Type B pancreatic cell (in vitro differentiated cells): Measurements from ENCODE around the gene PKHD1. TPM values are rescaled to one million over a fixed set of nuclear protein-coding genes. Genes with fewer than 3 reads are reported as not detected.

Experiments used
- DNase-seq: peaks from one replicate; pipeline ENCODE4 v3.0.0; 2021; ENCODE audit warnings: mixed read lengths; ENCODE audit not compliant: unreplicated experiment; ENCODE audit errors: extremely low spot score
- H3K27ac Mint-ChIP-seq: 2 replicates; pipeline ENCODE4 v1.8.0; 2021; ENCODE audit warnings: mild to moderate bottlenecking, mixed read lengths
- H3K27me3 Mint-ChIP-seq: 2 replicates; pipeline ENCODE4 v1.8.0; 2021; ENCODE audit warnings: mixed read lengths
- H3K36me3 Mint-ChIP-seq: 2 replicates; pipeline ENCODE4 v1.8.0; 2021; ENCODE audit warnings: mixed read lengths
- H3K4me1 Mint-ChIP-seq: one replicate; pipeline ENCODE4 v1.8.0; 2021; ENCODE audit warnings: mixed read lengths; ENCODE audit not compliant: unreplicated experiment
- H3K4me3 Mint-ChIP-seq: 2 replicates; pipeline ENCODE4 v1.8.0; 2021; ENCODE audit warnings: mild to moderate bottlenecking, mixed read lengths
- H3K9me3 Mint-ChIP-seq: 2 replicates; pipeline ENCODE4 v1.8.0; 2021; ENCODE audit warnings: mixed read lengths
- CTCF ChIP-seq: fragments of 200-600 bp; sonication (generic); conservative IDR thresholded peaks from 2 replicates; pipeline ENCODE4 v1.5.0; 2021; ENCODE audit warnings: antibody characterized with exemption, mild to moderate bottlenecking
- total RNA-seq: library from RNA; stranded (reverse); gene quantifications from 2 replicates; pipeline ENCODE4 v1.2.1, GENCODE V29; 2021; ENCODE audit warnings: low replicate concordance

Gene PKHD1
- total RNA-seq, 1 donor from 2014 or later, result 0.75 TPM

- Mint-ChIP-seq H3K4me1 (peaks cover 33% of the 10 kb centered on the region), H3K36me3 (no peaks in the 10 kb centered on the region), H3K27me3 (peaks cover 15% of the 10 kb centered on the region), H3K27ac (no peak overlapping the region), H3K4me3 (no peak overlapping the region), H3K9me3 (no peaks in the 10 kb centered on the region)
- DNase-seq, result no peak
- no peak for TF ChIP-seq CTCF
Measured at GRCh38 chr6:51839726-51840374, 247.6 kb downstream of the PKHD1 start.

GRCh38 chr6:51830666-51831065, 256.7 kb downstream of the PKHD1 start:
- Mint-ChIP-seq H3K27ac (no peak overlapping the region), H3K27me3 (peaks cover 13% of the 10 kb centered on the region), H3K36me3 (no peaks in the 10 kb centered on the region), H3K4me3 (no peak overlapping the region), H3K4me1 (no peaks in the 10 kb centered on the region), H3K9me3 (no peaks in the 10 kb centered on the region)
- no peak for DNase-seq
- no peak for TF ChIP-seq CTCF

- DNase-seq, result no peak
- no peak overlapping the region for H3K27ac Mint-ChIP-seq
Measured at GRCh38 chr6:51827580-51827979, 259.8 kb downstream of the PKHD1 start.

GRCh38 chr6:51824940-51825339, 262.5 kb downstream of the PKHD1 start:
- no peak for DNase-seq
- Mint-ChIP-seq H3K27ac (no peak overlapping the region), H3K4me3 (no peak overlapping the region)

More at GRCh38 chr6:51827580-51827979, 259.8 kb downstream of the PKHD1 start:
- H3K4me3 Mint-ChIP-seq, result no peak overlapping the region
- peaks cover 13% of the 10 kb centered on the region for H3K27me3 Mint-ChIP-seq
- no peak for TF ChIP-seq CTCF
- no peaks in the 10 kb centered on the region for H3K9me3 Mint-ChIP-seq
- H3K36me3 Mint-ChIP-seq, result no peaks in the 10 kb centered on the region
- no peaks in the 10 kb centered on the region for H3K4me1 Mint-ChIP-seq

GRCh38 chr6:51820555-51820954, 266.9 kb downstream of the PKHD1 start:
- H3K4me1 Mint-ChIP-seq, result peaks cover 5% of the 10 kb centered on the region
- no peak for DNase-seq
- H3K4me3 Mint-ChIP-seq, result no peak overlapping the region
- H3K27me3 Mint-ChIP-seq, result no peaks in the 10 kb centered on the region
- no peak for TF ChIP-seq CTCF
- H3K27ac Mint-ChIP-seq, result no peak overlapping the region
- no peaks in the 10 kb centered on the region for H3K36me3 Mint-ChIP-seq
- no peaks in the 10 kb centered on the region for H3K9me3 Mint-ChIP-seq

More at GRCh38 chr6:51824940-51825339, 262.5 kb downstream of the PKHD1 start:
- Mint-ChIP-seq H3K36me3 (no peaks in the 10 kb centered on the region), H3K9me3 (no peaks in the 10 kb centered on the region), H3K27me3 (peaks cover 4% of the 10 kb centered on the region), H3K4me1 (no peaks in the 10 kb centered on the region)
- no peak for TF ChIP-seq CTCF
